GM18502 (cell line): Measurements from ENCODE around the gene MCU.
"Not testable (repeated sequence)": the region's sequence is repeated elsewhere in the genome, so short reads cannot be mapped to it uniquely, and the experiment has no call there.

Experiments
- ATAC-seq: cut with Tn5 transposase; IDR thresholded peaks from one replicate; pipeline ENCODE4 v1.9.1; 2021; ENCODE audit warnings: mild to moderate bottlenecking; ENCODE audit not compliant: unreplicated experiment, poor library complexity

Gene MCU, protein sequence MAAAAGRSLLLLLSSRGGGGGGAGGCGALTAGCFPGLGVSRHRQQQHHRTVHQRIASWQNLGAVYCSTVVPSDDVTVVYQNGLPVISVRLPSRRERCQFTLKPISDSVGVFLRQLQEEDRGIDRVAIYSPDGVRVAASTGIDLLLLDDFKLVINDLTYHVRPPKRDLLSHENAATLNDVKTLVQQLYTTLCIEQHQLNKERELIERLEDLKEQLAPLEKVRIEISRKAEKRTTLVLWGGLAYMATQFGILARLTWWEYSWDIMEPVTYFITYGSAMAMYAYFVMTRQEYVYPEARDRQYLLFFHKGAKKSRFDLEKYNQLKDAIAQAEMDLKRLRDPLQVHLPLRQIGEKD

DNA sequence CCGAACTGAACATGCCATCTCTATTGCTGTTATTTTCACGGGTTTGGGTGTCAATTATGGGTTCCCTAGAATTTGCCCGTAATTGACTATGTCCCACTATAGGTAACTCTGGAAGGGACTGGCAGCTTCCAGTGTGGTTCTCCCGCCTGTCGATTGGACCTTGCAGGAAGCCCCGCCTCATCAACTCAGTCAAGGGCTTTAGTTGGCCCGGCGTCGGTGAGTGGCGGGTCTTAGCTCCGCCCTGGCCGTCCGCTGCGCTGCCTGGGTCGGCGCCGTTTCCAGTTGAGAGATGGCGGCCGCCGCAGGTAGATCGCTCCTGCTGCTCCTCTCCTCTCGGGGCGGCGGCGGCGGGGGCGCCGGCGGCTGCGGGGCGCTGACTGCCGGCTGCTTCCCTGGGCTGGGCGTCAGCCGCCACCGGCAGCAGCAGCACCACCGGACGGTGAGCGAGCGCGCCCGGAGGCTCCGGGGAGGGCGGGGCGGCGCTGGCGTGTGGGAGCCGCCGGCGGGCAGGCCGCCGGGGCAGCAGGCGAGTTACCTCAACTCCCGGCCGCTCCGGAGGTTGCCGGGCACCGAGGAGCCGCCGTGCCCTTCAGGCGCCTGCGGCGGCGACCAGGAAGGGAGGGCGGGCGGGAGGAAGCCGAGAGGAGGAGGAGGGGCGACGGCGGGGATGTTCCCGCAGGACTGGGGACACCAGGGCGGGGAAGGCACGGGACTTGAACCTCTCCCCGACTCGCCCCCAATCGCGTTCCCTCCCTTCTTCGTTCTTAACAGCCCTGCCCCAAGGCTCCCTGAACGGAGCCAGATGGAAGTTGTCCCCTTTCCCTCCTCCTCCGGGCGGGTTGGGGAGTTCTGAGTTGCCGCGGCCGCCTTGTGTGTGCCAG lies at the start of gene MCU:
TSS of gene MCU (plus strand) at position 281 of the 881 bp plus-strand sequence. CDS start at position 290, 9 bp downstream.
- ATAC-seq = peak; percentile 94

DNA sequence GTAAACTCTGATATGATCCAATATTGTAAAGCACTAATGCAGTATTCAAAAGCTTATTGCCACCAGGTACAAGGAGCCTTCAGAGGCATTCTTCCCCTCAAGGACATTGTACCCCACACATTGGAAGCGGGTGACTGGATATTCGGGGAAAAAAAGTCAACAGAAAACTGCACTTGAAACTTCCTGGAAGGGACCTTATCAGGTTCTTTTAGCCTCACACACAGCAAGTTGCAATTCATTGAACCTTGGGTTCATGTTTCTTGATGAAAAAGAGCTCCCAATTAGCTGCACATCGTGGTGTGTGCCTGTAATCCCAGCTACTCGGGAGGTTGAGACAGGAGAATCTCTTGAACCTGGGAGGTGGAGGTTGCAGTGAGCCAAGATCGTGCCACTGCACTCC lies 49.6 kb upstream of the MCU start:
- ATAC-seq = no peak

DNA sequence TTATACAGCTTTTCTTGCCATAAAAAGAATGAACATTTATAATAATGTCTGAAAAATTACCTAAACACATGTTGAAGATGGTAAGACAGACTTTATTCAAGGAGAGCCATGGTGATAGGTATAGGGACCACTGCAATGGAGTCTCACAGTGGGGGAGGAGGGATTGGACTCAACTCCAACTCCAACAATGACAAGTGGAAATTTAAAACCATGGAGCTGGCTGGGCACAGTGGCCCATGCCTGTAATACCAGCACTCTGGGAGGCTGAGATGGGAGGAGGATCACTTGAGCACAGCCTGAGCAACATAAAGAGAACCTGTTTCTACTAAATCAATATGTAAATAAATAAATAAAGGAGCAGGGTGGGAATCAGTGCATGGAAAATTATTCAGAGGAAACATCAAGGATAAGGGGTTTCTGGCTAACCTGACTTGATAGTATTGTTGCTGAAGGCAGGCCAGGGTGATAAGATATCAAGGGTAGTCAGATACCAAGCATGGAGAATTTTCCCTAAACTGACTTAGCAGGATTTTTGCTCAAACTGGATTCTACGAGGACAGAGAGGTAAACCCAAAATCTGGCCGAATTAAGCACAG lies 46.6 kb upstream of the MCU start:
- ATAC-seq = no peak

DNA sequence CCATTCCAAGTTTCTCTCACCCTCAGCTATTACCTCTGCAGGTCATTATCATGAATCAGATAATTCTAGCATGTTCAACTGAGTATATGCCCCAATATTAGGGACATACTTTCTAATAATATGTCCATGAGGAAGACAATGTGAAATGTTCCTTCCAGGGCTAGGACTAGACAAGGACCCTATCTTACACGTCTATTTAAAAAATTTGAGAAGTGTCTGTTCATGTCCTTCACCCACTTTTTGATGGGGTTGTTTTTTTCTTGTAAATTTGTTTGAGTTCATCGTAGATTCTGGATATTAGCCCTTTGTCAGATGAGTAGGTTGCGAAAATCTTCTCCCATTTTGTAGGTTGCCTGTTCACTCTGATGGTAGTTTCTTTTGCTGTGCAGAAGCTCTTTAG lies 45.0 kb upstream of the MCU start:
- ATAC-seq = not testable (repeated sequence)

DNA sequence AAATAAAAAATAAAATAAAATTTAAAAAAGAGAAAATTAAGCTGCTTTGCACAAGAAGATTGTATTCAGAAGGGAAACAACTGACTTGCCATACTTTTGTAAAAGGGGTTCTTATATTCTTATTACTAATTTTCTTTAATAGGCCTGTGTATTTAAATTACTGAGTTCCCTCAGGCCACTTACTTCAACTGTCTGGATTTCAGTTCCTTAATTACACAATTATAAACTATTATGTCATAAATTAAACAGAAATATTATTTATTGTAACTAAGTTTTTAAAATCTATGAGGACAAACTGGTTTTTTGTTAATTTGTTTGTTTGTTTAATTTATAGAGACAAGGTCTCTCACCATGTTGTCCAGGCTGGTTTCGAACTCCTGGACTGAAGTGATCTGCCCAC lies 43.6 kb upstream of the MCU start:
- no peak for ATAC-seq

DNA sequence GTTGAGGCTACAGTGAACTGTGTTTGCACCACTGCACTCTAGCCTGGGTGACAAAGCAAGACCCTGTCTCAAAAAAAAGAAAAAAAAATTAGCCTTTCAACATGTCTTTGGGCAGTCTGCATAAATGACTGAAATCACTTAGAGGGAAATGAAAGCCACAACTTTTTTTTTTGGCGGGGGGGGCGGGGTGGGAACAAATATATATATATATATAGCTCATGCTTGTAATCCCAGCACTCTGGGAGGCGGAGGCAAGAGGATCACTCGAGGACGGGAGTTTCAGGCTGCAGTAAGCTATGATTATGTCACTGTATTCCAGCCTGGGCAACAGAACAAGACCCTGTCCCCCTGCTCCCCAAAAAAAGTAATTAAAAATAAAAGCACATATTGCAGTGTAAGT lies 42.7 kb upstream of the MCU start:
- ATAC-seq = no peak

DNA sequence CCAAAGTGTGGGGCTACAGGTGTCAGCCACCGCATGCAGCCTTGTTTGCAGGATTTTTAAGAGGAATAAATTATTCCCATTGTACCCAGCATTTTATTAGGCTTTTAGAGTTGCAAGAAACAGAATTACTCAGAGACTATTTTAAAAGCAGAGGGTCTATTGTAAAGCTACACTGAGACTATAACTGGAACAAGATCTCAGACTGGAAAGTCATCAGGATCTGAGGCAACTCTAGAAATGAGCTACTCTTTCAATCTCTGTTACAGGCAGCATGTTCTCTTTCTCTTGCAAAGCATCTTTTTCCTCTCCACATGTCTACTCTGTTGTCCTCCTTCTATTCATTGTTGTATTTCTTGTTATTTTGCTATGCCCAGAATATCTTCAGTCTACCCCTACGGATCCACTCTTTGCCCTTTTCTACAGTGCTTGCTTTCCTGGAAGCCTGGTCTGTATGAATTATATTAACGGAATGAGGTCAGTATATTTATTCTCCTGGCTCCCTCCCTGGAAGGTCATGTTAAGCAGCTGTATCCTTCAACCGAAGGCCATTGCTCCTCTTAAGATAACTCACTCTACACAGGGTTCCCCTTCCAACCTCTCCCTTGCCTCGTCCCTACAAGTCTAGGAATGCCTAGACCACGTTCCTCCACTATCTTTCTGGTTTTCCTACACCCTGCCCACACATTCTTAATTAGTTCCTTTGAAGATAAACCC lies 38.4 kb upstream of the MCU start:
- no peak for ATAC-seq

DNA sequence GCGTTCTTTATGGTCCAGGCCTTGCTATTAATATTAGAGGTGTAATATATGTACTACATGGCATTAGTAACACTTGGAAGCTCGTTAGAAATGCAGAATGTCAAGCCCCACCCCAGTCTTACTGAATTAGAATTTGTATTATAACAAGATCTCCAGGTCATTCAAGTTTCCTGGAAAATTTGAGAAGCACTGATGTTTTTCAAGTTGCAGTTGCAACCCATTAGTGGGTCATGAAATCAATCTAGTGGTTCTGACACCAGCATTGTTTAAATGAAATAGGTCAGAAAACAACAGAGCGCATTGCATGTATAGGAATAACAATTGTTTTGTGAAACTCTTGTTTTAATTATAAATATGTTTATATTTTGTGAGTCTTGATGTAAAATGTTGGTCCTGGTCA lies 37.2 kb upstream of the MCU start:
- no peak for ATAC-seq

DNA sequence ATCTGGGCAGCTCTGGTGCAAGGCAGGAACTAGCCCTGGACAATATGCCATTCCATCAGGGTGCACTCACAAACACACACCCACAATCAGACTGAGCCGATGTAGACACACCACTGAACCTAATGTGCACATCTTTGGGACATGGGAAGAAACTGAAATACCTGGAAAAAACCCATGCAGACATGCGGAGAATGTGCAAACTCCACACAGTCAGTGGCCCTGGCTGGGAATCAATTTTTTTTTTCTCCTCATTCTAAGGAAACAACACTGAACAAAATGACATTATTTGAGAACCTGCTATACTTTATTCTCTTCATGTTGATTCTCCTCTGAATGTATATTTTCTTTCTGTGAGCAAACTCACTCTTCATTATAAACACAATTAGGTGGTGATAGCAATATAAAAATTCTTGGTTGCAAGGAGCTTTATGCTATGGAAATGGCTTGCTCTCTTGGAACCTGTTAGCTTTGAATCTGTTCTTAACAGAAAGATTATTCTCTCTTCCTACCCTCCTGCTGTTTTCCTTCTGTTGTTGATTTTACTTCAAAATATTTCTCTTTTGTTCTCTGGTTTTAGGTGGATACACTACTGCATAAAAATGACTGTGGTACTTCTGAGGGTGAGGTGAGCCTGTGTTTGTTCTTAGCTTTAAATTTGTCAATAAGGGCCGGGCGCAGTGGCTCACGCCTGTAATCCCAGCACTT lies 33.1 kb upstream of the MCU start:
- no peak for ATAC-seq

DNA sequence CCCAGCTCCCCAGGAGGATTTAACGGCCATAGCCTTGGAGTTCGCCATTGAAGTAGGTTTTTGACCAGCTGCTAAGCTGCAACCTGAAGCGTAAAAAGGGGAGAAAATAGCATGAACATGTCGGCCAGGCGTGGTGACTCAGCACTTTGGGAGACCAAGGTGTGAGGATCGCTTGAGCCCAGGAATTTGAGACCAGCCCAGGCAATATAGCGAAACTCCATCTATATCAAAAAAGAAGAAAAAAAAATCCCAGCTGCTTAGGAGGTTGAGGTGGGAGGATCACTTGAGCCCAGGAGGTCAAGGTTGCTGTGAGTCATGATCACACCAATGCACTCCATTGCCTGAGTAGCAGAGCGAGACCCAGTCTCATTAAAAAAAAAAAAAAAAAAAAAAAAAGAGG lies 32.2 kb upstream of the MCU start:
- ATAC-seq = no peak

DNA sequence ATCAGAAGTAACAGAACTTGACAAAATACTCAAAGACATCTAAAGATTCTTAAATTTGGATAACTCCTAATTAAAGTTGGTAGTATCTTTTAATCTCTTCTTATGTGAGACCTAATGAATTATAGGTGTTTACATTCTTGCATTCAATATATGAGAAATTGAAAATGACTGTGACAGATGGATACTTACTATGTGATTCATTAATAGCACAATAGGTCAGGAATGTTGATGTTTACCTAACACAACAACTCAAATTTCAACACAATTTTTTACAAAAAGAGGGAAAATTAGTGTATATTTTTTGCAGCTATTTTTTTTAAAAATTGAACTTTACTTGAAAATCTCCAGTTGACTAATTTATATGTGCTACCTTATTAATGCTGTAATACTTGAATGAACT lies 31.7 kb upstream of the MCU start:
- no peak for ATAC-seq

DNA sequence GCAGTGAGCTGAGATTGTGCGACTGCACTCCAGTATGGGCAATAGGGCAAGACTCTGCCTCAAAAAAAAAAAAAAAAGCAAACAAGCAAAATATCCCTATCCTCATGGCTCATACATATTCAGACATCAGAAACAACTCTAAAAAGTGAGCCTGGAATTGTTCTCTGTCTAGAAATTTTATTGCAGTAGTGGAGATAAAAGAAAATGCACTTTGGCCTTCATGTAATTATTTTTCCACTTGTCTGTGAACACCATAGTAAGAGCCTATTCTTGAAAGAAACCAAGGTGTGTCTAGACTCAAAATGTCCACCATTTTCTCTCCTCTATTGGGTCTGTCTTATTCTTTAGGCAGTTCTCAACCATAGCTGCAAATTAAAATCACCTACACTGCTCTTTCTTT lies 30.5 kb upstream of the MCU start:
- ATAC-seq = no peak

DNA sequence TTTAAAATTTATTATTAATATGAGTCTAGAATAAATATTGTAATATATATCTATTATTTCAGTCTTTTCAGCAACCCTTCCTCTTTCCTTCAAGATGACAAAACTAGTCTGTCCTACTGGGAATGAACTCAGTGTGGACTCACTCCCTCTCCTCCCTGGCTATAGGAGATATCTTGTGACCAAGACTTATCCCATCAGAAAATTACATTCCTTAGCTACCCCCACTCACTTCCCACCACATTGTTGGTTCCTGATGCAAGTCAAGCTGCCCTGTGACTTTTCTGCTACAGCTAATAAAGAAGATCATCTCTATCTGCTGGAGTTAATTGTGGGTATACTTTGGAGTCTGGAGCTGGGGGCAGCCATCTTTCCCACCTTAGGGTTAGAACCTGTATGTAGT lies 28.0 kb upstream of the MCU start:
- ATAC-seq = no peak

DNA sequence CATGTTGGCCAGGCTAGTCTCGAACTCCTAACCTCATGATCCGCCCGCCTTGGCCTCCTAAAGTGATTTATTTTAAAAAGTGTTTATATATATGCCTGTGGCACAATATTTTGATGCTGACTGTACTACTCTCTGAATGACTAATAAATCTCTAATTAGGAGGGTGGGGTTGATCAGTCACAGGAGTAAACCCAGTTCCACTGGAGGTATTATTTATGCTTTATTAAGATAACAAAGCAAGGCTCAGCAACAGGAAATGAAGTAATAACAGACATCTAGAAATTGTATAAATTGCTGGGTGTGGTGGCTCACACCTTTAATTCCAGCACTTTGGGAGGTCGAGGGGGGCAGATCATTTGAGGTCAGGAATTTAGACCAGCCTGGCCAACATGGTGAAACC lies 26.0 kb upstream of the MCU start:
- ATAC-seq = no peak

DNA sequence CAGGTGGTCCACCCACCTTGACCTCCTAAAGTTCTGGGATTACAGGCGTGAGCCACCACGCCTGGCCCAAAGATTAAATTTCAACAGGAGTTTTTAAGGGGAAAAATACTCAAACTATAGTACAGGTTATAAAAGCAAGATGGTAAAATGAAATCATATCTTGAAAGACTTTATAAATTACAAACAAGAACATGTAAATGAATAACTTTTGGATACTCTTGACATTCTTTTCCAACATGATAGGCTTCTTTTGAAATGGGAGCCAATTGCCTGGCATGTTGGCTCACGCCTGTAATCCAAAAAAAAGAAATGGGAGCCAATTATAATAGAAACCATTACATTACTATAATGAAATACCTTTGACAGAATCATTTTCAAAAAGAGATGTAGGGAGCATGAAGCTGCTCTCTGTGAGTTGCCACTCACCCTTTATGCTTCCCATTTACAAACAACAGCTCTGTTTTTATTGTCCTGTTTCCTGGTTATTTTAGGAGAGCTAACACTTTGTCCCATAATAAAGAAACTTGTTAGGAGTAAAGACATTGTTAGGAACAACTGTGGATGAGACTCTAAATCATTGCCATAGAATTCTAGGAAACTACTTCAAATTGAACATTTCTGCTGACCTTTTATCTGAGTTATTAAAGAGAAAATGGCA lies 24.6 kb upstream of the MCU start:
- ATAC-seq = no peak

DNA sequence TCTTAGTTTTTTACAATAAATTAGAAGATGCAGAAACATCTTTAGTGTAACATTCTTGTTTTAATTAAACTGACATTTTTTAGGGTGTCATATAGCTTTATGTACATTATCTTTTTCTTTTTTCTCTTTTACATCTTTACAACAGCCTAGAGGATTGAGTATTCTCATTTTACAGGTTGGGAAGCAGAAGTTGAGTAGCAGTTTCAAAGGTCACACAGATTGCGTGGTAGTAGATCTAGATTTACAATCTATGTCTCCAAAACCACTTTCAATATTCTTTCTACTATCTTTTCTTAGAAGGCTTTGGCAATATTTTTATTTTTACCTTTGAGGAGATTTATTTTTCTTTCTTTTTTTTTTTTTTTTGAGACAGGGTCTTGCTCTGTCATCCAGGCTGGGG lies 18.7 kb upstream of the MCU start:
- ATAC-seq = no peak

DNA sequence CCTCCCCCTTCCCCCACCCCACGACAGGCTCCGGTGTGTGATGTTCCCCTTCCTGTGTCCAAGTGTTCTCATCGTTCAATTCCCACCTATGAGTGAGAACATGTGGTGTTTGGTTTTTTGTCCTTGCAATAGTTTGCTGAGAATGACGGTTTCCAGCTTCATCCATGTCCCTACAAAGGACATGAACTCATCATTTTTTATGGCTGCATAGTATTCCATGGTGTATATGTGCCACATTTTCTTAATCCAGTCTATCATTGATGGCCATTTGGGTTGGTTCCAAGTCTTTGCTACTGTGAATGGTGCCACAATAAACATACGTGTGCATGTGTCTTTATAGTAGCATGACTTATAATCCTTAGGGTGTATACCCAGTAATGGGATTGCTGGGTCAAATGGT lies 17.8 kb upstream of the MCU start:
- ATAC-seq = not testable (repeated sequence)

DNA sequence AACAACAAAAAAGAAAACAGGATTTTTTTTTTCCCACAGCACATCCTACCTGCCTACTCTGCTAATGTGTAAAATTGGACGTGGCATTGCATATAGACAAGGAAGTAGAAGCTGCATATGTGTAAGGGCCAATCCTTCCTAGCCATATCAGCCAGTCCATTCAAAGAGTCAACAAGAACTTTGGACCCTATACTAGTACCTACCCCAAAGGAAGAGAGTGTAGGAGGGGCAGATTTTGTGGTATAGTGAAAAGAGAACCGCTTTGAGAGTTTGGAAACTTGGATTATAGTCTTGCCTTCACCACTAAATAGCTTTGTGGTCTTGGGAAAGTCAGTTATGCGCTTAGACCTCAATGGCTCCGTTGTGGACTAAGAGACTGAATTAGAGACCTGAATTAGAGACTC lies 12.1 kb upstream of the MCU start:
- no peak for ATAC-seq

DNA sequence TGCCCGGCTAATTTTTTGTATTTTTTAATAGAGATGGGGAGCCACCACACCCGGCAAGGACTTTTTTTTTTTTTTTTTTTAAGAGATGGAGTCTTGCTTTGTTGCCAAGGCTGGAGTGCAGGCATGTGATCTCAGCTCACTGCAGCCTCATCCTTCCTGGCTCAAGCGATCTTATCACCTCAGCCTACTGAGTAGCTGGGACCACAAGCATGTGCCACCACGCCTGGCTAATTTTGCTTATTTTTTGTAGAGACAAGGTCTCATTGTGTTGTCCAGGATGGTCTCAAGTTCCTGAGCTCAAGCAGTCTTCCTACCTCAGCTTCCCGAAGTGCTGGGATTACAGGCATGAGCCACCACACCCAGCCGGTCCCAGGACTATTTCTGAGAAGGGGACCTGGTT lies 9.3 kb upstream of the MCU start:
- ATAC-seq = no peak
